Endothelial cell of umbilical vein (primary cell): ENCODE measurements around the gene CACNA2D2. TPM values are rescaled to one million over a fixed set of nuclear protein-coding genes. Genes with fewer than 3 reads are reported as not detected.

ENCODE experiments used
- BruUV-seq: library from RNA; stranded (reverse); fragments of 400-500 nt; replicated peaks from 2 replicates; lab custom pipeline; 2021; lab: Mats Ljungman, UMichigan
- CTCF ChIA-PET: fragments of 300-600, 350-600 bp; sonication (Branson Sonifier 250); formaldehyde crosslinking; loops from one replicate; lab custom pipeline; 2021; ENCODE audit warnings: antibody characterized with exemption, inconsistent platforms; lab: Charles Lee
- POLR2A ChIA-PET: fragments of 300-600, 350-600 bp; sonication (Branson Sonifier 250); formaldehyde crosslinking; loops from one replicate; lab custom pipeline; 2021; ENCODE audit warnings: antibody characterized with exemption, inconsistent platforms; lab: Charles Lee
- DNase-seq: peaks from one replicate; pipeline ENCODE4 v3.0.0-alpha.2; 2011; ENCODE audit warnings: low read depth, low spot score
- FAIRE-seq: peaks from 2 replicates; lab custom pipeline; 2011; peaks lifted over from hg19 to GRCh38; lab: Jason Lieb, UNC
- H2AFZ ChIP-seq: 2 replicates; pipeline ENCODE4 v1.6.0; 2012; ENCODE audit warnings: low read depth, low read length, control low read depth, inconsistent platforms
- H3K27ac ChIP-seq: 2 replicates; pipeline ENCODE4 v1.5.1; 2011; ENCODE audit warnings: low read depth, mild to moderate bottlenecking, control low read depth, low read length, moderate library complexity; ENCODE audit not compliant: insufficient read depth
- H3K27me3 ChIP-seq, 2 experiments: 2 replicates each; pipeline versions ENCODE4 v1.6.0 to v1.6.1; 2011; ENCODE audit warnings: low read length in 2 of 2, mixed read lengths in 1 of 2; ENCODE audit not compliant: control insufficient read depth in 2 of 2, insufficient read depth in 2 of 2
- H3K36me3 ChIP-seq, 2 experiments: 2 replicates in 1 of 2; 3 replicates in 1 of 2; pipeline ENCODE4 v1.5.1; 2011; ENCODE audit warnings: low read length in 2 of 2, mild to moderate bottlenecking in 1 of 2, moderate library complexity in 1 of 2; ENCODE audit not compliant: control insufficient read depth in 2 of 2, insufficient read depth in 2 of 2; ENCODE audit errors: extremely low read depth in 1 of 2
- H3K4me1 ChIP-seq: 3 replicates; pipeline ENCODE4 v1.5.1; 2011; ENCODE audit warnings: mild to moderate bottlenecking, low read length; ENCODE audit not compliant: control insufficient read depth, insufficient read depth; ENCODE audit errors: extremely low read depth
- H3K4me2 ChIP-seq: 2 replicates; pipeline ENCODE4 v1.6.1; 2011; ENCODE audit warnings: low read length, control low read depth, mixed read lengths; ENCODE audit not compliant: insufficient read depth
- H3K4me3 ChIP-seq, 3 experiments: fragments of 200-600 bp in 1 of 3; sonication (generic), shearing (Covaris generic) in 1 of 3; replicated peaks in 1 of 3; 2 replicates each; pipeline ENCODE4 v1.5.1; 2011 to 2016; ENCODE audit warnings: control low read depth in 3 of 3, low read length in 3 of 3, mild to moderate bottlenecking in 2 of 3, inconsistent platforms in 1 of 3, low read depth in 1 of 3, moderate library complexity in 1 of 3; ENCODE audit not compliant: insufficient read depth in 1 of 3
- H3K79me2 ChIP-seq: 2 replicates; pipeline ENCODE4 v1.6.0; 2012; ENCODE audit warnings: low read length, inconsistent platforms; ENCODE audit not compliant: control insufficient read depth, insufficient read depth
- H3K9ac ChIP-seq: replicated peaks from 2 replicates; pipeline ENCODE3; 2011; ENCODE audit warnings: low read length, control low read depth; ENCODE audit not compliant: insufficient read depth; ENCODE audit errors: extremely low read depth
- H3K9me1 ChIP-seq: replicated peaks from 3 replicates; pipeline ENCODE4 v1.6.0; 2011; ENCODE audit warnings: mild to moderate bottlenecking, low read length; ENCODE audit not compliant: control insufficient read depth, insufficient read depth; ENCODE audit errors: extremely low read depth
- H3K9me3 ChIP-seq: replicated peaks from 2 replicates; pipeline ENCODE4 v1.5.1; 2012; ENCODE audit warnings: low read length, inconsistent platforms; ENCODE audit not compliant: control insufficient read depth, insufficient read depth
- H4K20me1 ChIP-seq: replicated peaks from 2 replicates; pipeline ENCODE3; 2011; ENCODE audit warnings: mild to moderate bottlenecking, low read length; ENCODE audit not compliant: control insufficient read depth, insufficient read depth; ENCODE audit errors: extremely low read depth
- EZH2 ChIP-seq: IDR thresholded peaks from 2 replicates; pipeline ENCODE4 v1.6.1; 2012; ENCODE audit warnings: borderline replicate concordance, low read depth, mild to moderate bottlenecking, moderate library complexity, low read length, inconsistent platforms; ENCODE audit not compliant: severe bottlenecking
- FOS ChIP-seq: IDR thresholded peaks from 2 replicates; pipeline ENCODE4 v1.6.1; 2011; ENCODE audit warnings: mild to moderate bottlenecking, low read length, moderate library complexity, borderline replicate concordance; ENCODE audit not compliant: insufficient read depth
- GATA2 ChIP-seq: IDR thresholded peaks from 2 replicates; pipeline ENCODE4 v1.7.0; 2011; ENCODE audit warnings: low read depth, mild to moderate bottlenecking, moderate library complexity, mixed read lengths, low read length; ENCODE audit not compliant: insufficient read length, insufficient read depth
- JUN ChIP-seq: IDR thresholded peaks from 2 replicates; pipeline ENCODE4 v1.6.1; 2011; ENCODE audit warnings: borderline replicate concordance, low read depth; ENCODE audit not compliant: insufficient read length, insufficient read depth
- MYC ChIP-seq: IDR thresholded peaks from one replicate; pipeline ENCODE4 v1.6.1; 2011; ENCODE audit warnings: mild to moderate bottlenecking, low read depth, low read length
- POLR2A ChIP-seq: IDR thresholded peaks from 2 replicates; pipeline ENCODE4 v1.6.1; 2012; ENCODE audit warnings: low read depth, mild to moderate bottlenecking, control low read depth, low read length
- POLR2AphosphoS5 ChIP-seq: IDR thresholded peaks from 2 replicates; pipeline ENCODE4 v1.6.1; 2012; ENCODE audit warnings: low read depth, mild to moderate bottlenecking, control low read depth, low read length, moderate library complexity; ENCODE audit not compliant: insufficient read depth
- dilution Hi-C: fragments of 300-500 bp; cut with MboI; formaldehyde crosslinking; loops from one replicate; pipeline ENCODE4 v1.15.0; 2019; ENCODE audit warnings: low sequenced_read_pairs; ENCODE audit not compliant: extremely low pct_ligation_motif_present
- intact Hi-C: fragments of 100-400 bp; cut with micrococcal nuclease; formaldehyde crosslinking; loops from one replicate; pipeline ENCODE4 v1.10.0; 2022
- polyA plus RNA-seq, 4 experiments: library from polyadenylated mRNA; depleted of rRNA in 3 of 4; stranded (reverse) in 3 of 4; unstranded in 1 of 4; fragments of >200 nt; gene quantifications; 2 replicates each; pipeline versions ENCODE4 v1.2.1 to v1.2.3, GENCODE V29; 2011 to 2012; ENCODE audit warnings: missing spikeins in 1 of 4
- total RNA-seq: library from RNA; stranded (reverse); gene quantifications from 2 replicates; pipeline ENCODE4 v1.2.3, GENCODE V29; 2021
- TF ChIP-seq, protein P1 (sequence below): IDR thresholded peaks from 2 replicates; pipeline ENCODE4 v1.6.1; 2011; ENCODE audit not compliant: insufficient read depth, insufficient read length

CACNA2D2 gene
- total and polyA plus RNA-seq, 2 donors (not counting 3 experiments of a cell fraction or from before 2014, with no cell fraction given), result 0.15 TPM; not detected in 1

DNA sequence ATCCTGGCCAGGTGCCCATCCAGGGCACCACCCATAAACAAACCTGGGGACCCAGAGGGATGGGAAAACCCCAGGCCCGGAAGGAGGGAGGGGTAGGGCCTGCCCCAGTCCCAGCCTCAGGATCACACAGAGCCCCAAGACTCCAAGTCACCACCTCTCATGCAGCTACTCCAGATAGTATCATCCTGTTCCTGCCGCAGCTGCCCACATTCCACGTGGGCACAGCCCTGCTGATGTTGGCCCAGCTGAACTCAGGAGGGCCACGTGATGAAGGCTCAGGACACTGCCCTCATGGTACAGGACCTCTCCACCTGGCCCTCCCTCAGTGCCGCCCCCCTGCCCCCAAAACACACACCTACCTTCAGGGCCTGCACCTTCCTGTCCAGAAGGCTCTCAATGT lies 69.5 kb downstream of the CACNA2D2 start:
- H3K9ac ChIP-seq, result no peak overlapping the region
- intact Hi-C loops, result no loop called here
- dilution Hi-C loops, result no loop called here
- H3K9me1 ChIP-seq, result no peaks in the 10 kb centered on the region
- H2AFZ ChIP-seq, result no peak overlapping the region
- CTCF ChIA-PET, result interaction anchor here (1.1 to 3.9 kb wide), 2 partner anchors 40 to 109 kb away, joined by 3 to 27 read pairs; no protein-coding TSS in a partner anchor
- H4K20me1 ChIP-seq, result no peaks in the 10 kb centered on the region
- H3K4me2 ChIP-seq, result no peak overlapping the region
- no peak overlapping the region for H3K4me3 ChIP-seq
- DNase-seq (no peak), FAIRE-seq (no peak)
- no peaks in the 10 kb centered on the region for H3K79me2 ChIP-seq
- no peaks in the 10 kb centered on the region for H3K27me3 ChIP-seq
- no peak for TF ChIP-seq JUN
- TF ChIP-seq, protein P1, sequence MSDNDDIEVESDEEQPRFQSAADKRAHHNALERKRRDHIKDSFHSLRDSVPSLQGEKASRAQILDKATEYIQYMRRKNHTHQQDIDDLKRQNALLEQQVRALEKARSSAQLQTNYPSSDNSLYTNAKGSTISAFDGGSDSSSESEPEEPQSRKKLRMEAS, result no peak
- no peak for TF ChIP-seq EZH2
- no peak for TF ChIP-seq POLR2AphosphoS5
- no peak for TF ChIP-seq MYC
- no peak overlapping the region for H3K27ac ChIP-seq
- POLR2A ChIA-PET, result no interaction called here
- no peaks in the 10 kb centered on the region for H3K4me1 ChIP-seq
- no TSS peak for BruUV-seq
- H3K9me3 ChIP-seq, result no peaks in the 10 kb centered on the region
- no peaks in the 10 kb centered on the region for H3K36me3 ChIP-seq

DNA sequence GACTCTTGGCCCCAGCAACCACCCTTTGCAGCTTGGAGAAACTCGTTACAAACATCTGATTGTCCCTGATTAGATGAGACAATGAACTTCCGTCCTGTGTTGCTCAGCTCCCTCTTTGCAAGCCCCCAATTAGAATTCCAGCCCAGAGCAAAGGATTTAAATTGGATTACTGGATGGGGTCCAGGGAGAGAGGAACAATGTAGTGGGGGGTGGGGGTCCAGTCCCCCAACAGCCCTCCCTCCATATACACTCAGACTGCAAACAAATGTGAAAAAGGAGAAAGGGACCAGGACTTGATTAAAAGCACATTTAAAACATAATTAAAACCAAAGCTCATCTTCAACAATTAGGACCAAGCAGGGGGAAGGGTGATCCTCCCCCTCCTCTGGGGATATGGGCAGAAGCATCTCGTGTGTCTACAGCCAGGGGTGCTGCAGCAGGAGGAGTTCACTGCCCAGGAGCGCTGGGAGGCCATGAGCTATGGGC lies 72.4 kb downstream of the CACNA2D2 start:
- no peaks in the 10 kb centered on the region for H4K20me1 ChIP-seq
- H3K4me2 ChIP-seq, result no peak overlapping the region
- H3K27ac ChIP-seq, result no peak overlapping the region
- ChIA-PET POLR2A (no interaction called here), CTCF (interaction anchor here (1.5 to 1.9 kb wide), 2 partner anchors 43 to 112 kb away, joined by 3 to 10 read pairs; no protein-coding TSS in a partner anchor)
- no peak overlapping the region for H2AFZ ChIP-seq
- no TSS peak for BruUV-seq
- no peaks in the 10 kb centered on the region for H3K9me1 ChIP-seq
- H3K36me3 ChIP-seq, result no peaks in the 10 kb centered on the region
- no peaks in the 10 kb centered on the region for H3K27me3 ChIP-seq
- H3K9ac ChIP-seq, result no peak overlapping the region
- H3K79me2 ChIP-seq, result no peaks in the 10 kb centered on the region
- dilution Hi-C loops (no loop called here), intact Hi-C loops (no loop called here)
- DNase-seq (no peak), FAIRE-seq (no peak)
- no peaks in the 10 kb centered on the region for H3K9me3 ChIP-seq
- TF ChIP-seq FOS, result no peak
- TF ChIP-seq POLR2AphosphoS5, result no peak
- no peak for TF ChIP-seq POLR2A
- TF ChIP-seq JUN, result no peak
- TF ChIP-seq MYC, result no peak
- TF ChIP-seq GATA2, result no peak
- TF ChIP-seq, protein P1, result no peak
- TF ChIP-seq EZH2, result no peak
- H3K4me3 ChIP-seq, result no peak overlapping the region
- H3K4me1 ChIP-seq, result no peaks in the 10 kb centered on the region
